ENCODE data around the gene ZFAND5.

ZFAND5 gene

GRCh38 chr9:72364679-72365524 is at the start of gene ZFAND5:
Gene ZFAND5 (minus strand): TSS chr9:72365208. CDS start chr9:72360778, 4,430 bp downstream.
- DNase-seq, result peak; percentile 90 to 94

- DNase-seq, result no peak
Observed at GRCh38 chr9:72412483-72413040, 47.6 kb upstream of the ZFAND5 start.

GRCh38 chr9:72410214-72410613 is 45.2 kb upstream of the ZFAND5 start:
- no peak for DNase-seq

- DNase-seq, result no peak
Observed at GRCh38 chr9:72407114-72407513, 42.1 kb upstream of the ZFAND5 start.

GRCh38 chr9:72402744-72403143 is 37.7 kb upstream of the ZFAND5 start:
- no peak for DNase-seq

GRCh38 chr9:72401396-72401795 is 36.4 kb upstream of the ZFAND5 start:
- DNase-seq, result no peak

GRCh38 chr9:72400866-72401265 is 35.9 kb upstream of the ZFAND5 start:
- DNase-seq, result no peak

GRCh38 chr9:72399391-72399790 is 34.4 kb upstream of the ZFAND5 start:
- no peak for DNase-seq

- no peak for DNase-seq
Observed at GRCh38 chr9:72396247-72397091, 31.5 kb upstream of the ZFAND5 start.

GRCh38 chr9:72394066-72394465 is 29.1 kb upstream of the ZFAND5 start:
- DNase-seq, result no peak

- DNase-seq, result no peak
Observed at GRCh38 chr9:72390907-72391306, 25.9 kb upstream of the ZFAND5 start.

- DNase-seq, result no peak
Observed at GRCh38 chr9:72386186-72386585, 21.2 kb upstream of the ZFAND5 start.

- no peak for DNase-seq
Observed at GRCh38 chr9:72384710-72385485, 19.9 kb upstream of the ZFAND5 start.

GRCh38 chr9:72383978-72384709 is 19.1 kb upstream of the ZFAND5 start:
- no peak for DNase-seq

GRCh38 chr9:72382405-72382804 is 17.4 kb upstream of the ZFAND5 start:
- DNase-seq, result no peak

GRCh38 chr9:72377041-72377440 is 12.0 kb upstream of the ZFAND5 start:
- DNase-seq, result no peak

GRCh38 chr9:72371151-72371550 is 6.1 kb upstream of the ZFAND5 start:
- DNase-seq, result no peak

- DNase-seq, result peak; percentile 47 to 65
Observed at GRCh38 chr9:72365525-72366256, 683 bp upstream of the ZFAND5 start.

GRCh38 chr9:72363908-72364678 is 915 bp downstream of the ZFAND5 start:
- peak; percentile 72 to 73 for DNase-seq

- DNase-seq, result no peak
Observed at GRCh38 chr9:72363236-72363635, 1.8 kb downstream of the ZFAND5 start.
